Caco-2 (cell line): ENCODE results near the gene PIGQ. TPM values are rescaled to one million over a fixed set of nuclear protein-coding genes. Genes with fewer than 3 reads are reported as not detected.
A peak's percentile ranks its signal among the peaks of the same experiment; 100 is the strongest.

Experiments used
- BruUV-seq: library from RNA; stranded (reverse); fragments of 400-500 nt; replicated peaks from 2 replicates; lab custom pipeline; 2021; lab: Mats Ljungman, UMichigan
- CTCF ChIA-PET: fragments of 300-600 bp; sonication (Branson Sonifier 250); formaldehyde crosslinking; loops from one replicate; lab custom pipeline; 2022; ENCODE audit warnings: antibody characterized with exemption; lab: Charles Lee
- POLR2A ChIA-PET: fragments of 300-600 bp; sonication (Branson Sonifier 250); formaldehyde crosslinking; loops from one replicate; lab custom pipeline; 2022; ENCODE audit warnings: antibody characterized with exemption; lab: Charles Lee
- DNase-seq, 2 experiments: peaks; one replicate each; pipeline versions ENCODE4 v3.0.0 to v3.0.0-alpha.2; 2020 to 2022
- H3K27me3 ChIP-seq: replicated peaks from 2 replicates; pipeline ENCODE4 v1.6.0; 2011; ENCODE audit warnings: low read length; ENCODE audit not compliant: control insufficient read depth, insufficient read depth
- H3K36me3 ChIP-seq: 2 replicates; pipeline ENCODE4 v1.5.1; 2011; ENCODE audit warnings: low read length; ENCODE audit not compliant: control insufficient read depth, insufficient read depth
- H3K4me1 ChIP-seq: fragments of 250-450 bp; sonication (Bioruptor Pico); 2 replicates; pipeline ENCODE4 v1.5.1; 2020; ENCODE audit warnings: mild to moderate bottlenecking
- H3K4me3 ChIP-seq: 2 replicates; pipeline ENCODE4 v1.5.1; 2011; ENCODE audit warnings: low read depth, mild to moderate bottlenecking, control low read depth, low read length
- H3K9me3 ChIP-seq: fragments of 250-450 bp; sonication (Bioruptor Pico); 2 replicates; pipeline ENCODE4 v1.5.1; 2020; ENCODE audit warnings: mild to moderate bottlenecking, moderate library complexity
- H3K27ac Mint-ChIP-seq: one replicate; pipeline ENCODE4 v1.8.0; 2022; ENCODE audit warnings: mixed read lengths; ENCODE audit not compliant: unreplicated experiment
- H3K27me3 Mint-ChIP-seq: one replicate; pipeline ENCODE4 v1.8.0; 2022; ENCODE audit warnings: mixed read lengths; ENCODE audit not compliant: insufficient read depth, unreplicated experiment
- H3K36me3 Mint-ChIP-seq: one replicate; pipeline ENCODE4 v1.8.0; 2022; ENCODE audit warnings: mild to moderate bottlenecking, mixed read lengths; ENCODE audit not compliant: insufficient read depth, unreplicated experiment
- H3K4me1 Mint-ChIP-seq: one replicate; pipeline ENCODE4 v1.8.0; 2022; ENCODE audit warnings: low read depth, mixed read lengths; ENCODE audit not compliant: unreplicated experiment
- H3K4me3 Mint-ChIP-seq: one replicate; pipeline ENCODE4 v1.8.0; 2022; ENCODE audit warnings: mild to moderate bottlenecking, moderate library complexity, mixed read lengths; ENCODE audit not compliant: unreplicated experiment
- H3K9me3 Mint-ChIP-seq: one replicate; pipeline ENCODE4 v1.8.0; 2022; ENCODE audit warnings: mixed read lengths; ENCODE audit not compliant: unreplicated experiment
- intact Hi-C: fragments of 100-400 bp; cut with micrococcal nuclease; formaldehyde crosslinking; loops from one replicate; pipeline ENCODE4 v1.10.0; 2022; ENCODE audit not compliant: unreplicated experiment
- total RNA-seq: library from RNA; stranded (reverse); gene quantifications from 2 replicates; pipeline ENCODE4 v1.2.3, GENCODE V29; 2022
- TF ChIP-seq, protein P1 (sequence below), 2 experiments: fragments of 200-600 bp in 1 of 2; IDR thresholded peaks; 1 replicate in 1 of 2; 2 replicates in 1 of 2; pipeline versions ENCODE4 v1.5.1 to v1.8.0; 2011 to 2022; ENCODE audit warnings: antibody characterized with exemption in 1 of 2, control low read depth in 1 of 2, inconsistent platforms in 1 of 2, low read depth in 1 of 2, low read length in 1 of 2, mild to moderate bottlenecking in 1 of 2, moderate library complexity in 1 of 2; ENCODE audit not compliant: insufficient read depth in 1 of 2, severe bottlenecking in 1 of 2, unreplicated experiment in 1 of 2

The PIGQ gene
- total RNA-seq, 1 experiment from 2014 or later: 45.8 TPM

DNA sequence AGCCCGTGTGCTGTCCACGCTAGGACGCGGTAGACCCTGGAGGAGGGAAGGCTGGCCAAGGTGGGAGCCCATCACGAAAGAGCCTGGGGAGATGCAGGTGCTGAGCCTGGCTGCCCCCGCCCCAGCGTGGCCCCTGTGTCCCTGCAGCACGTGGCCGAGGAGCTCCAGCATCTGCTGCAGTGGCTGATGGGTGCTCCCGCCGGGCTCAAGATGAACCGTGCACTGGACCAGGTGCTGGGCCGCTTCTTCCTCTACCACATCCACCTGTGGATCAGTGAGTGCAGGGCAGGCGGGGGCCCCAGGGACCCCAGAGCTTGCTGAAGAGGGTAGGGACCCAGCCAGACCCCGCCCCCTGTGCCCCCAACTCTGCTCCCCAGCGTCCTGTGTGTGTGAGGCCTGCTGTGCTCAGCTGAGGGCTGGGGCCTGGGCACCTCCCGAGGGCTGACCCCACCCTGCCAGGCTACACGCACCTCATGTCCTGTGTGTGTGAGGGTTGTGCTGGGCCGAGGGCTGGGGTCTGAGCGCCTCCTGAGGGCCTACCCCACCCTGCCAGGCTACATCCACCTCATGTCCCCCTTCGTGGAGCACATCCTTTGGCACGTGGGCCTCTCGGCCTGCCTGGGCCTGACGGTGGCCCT lies 8.6 kb downstream of the PIGQ start:
- no peak overlapping the region for H3K27ac Mint-ChIP-seq
- Histone ChIP-seq H3K9me3 (no peaks in the 10 kb centered on the region), H3K27me3 (no peaks in the 10 kb centered on the region), H3K4me3 (no peak overlapping the region), H3K36me3 (no peaks in the 10 kb centered on the region; the same call in 1 of the 2 replicates), H3K4me1 (no peaks in the 10 kb centered on the region)
- H3K4me3 Mint-ChIP-seq: no peak overlapping the region
- DNase-seq: no peak
- ChIA-PET CTCF (no interaction called here), POLR2A (no interaction called here)
- H3K36me3 Mint-ChIP-seq: peaks cover 6% of the 10 kb centered on the region
- H3K4me1 Mint-ChIP-seq: no peaks in the 10 kb centered on the region
- H3K9me3 Mint-ChIP-seq: no peaks in the 10 kb centered on the region
- TF ChIP-seq, protein P1, sequence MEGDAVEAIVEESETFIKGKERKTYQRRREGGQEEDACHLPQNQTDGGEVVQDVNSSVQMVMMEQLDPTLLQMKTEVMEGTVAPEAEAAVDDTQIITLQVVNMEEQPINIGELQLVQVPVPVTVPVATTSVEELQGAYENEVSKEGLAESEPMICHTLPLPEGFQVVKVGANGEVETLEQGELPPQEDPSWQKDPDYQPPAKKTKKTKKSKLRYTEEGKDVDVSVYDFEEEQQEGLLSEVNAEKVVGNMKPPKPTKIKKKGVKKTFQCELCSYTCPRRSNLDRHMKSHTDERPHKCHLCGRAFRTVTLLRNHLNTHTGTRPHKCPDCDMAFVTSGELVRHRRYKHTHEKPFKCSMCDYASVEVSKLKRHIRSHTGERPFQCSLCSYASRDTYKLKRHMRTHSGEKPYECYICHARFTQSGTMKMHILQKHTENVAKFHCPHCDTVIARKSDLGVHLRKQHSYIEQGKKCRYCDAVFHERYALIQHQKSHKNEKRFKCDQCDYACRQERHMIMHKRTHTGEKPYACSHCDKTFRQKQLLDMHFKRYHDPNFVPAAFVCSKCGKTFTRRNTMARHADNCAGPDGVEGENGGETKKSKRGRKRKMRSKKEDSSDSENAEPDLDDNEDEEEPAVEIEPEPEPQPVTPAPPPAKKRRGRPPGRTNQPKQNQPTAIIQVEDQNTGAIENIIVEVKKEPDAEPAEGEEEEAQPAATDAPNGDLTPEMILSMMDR (IDR thresholded peaks at IDR 0.05; ENCODE audit: insufficient read depth in 1 of 2, low read depth in 1 of 2, low read length in 1 of 2, severe bottlenecking in 1 of 2, unreplicated experiment in 1 of 2): no peak
- H3K27me3 Mint-ChIP-seq: no peaks in the 10 kb centered on the region
- no TSS peak for BruUV-seq
- intact Hi-C loops: no loop called here

DNA sequence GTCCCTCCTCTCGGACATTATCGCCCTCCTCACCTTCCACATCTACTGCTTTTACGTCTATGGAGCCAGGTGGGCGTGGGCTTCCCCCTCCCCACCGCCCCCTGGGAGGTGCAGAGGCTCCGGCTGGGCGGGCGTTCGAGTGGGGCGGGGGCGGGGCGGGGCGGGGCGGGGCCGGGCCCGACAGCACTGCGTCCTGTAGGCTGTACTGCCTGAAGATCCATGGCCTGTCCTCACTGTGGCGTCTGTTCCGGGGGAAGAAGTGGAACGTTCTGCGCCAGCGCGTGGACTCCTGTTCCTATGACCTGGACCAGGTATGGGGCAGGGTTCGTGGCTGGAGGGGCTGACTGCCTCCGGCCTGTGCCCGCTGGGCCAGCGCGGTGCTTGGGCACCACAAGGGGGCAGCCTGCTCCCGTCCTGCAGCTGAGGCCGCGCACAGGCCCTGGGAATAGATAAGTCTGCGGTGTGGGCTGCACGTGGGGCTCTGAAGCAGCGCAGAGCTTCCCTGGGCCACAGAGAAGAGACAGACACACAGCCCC lies 9.2 kb downstream of the PIGQ start:
- Mint-ChIP-seq H3K4me1 (no peaks in the 10 kb centered on the region), H3K9me3 (no peaks in the 10 kb centered on the region), H3K36me3 (peaks cover 6% of the 10 kb centered on the region), H3K27me3 (no peaks in the 10 kb centered on the region), H3K27ac (no peak overlapping the region), H3K4me3 (no peak overlapping the region)
- POLR2A ChIA-PET: no interaction called here
- DNase-seq: peak in 1 of 2 experiments; percentile 49
- Histone ChIP-seq H3K4me3 (no peak overlapping the region), H3K9me3 (no peaks in the 10 kb centered on the region), H3K4me1 (no peaks in the 10 kb centered on the region), H3K36me3 (no peaks in the 10 kb centered on the region; the same call in 1 of the 2 replicates), H3K27me3 (no peaks in the 10 kb centered on the region)
- TF ChIP-seq, protein P1 (IDR thresholded peaks at IDR 0.05; ENCODE audit: insufficient read depth in 1 of 2, low read depth in 1 of 2, low read length in 1 of 2, severe bottlenecking in 1 of 2, unreplicated experiment in 1 of 2): peak; percentile 43 to 46
- no TSS peak for BruUV-seq
- intact Hi-C loops: no loop called here
- CTCF ChIA-PET: no interaction called here

DNA sequence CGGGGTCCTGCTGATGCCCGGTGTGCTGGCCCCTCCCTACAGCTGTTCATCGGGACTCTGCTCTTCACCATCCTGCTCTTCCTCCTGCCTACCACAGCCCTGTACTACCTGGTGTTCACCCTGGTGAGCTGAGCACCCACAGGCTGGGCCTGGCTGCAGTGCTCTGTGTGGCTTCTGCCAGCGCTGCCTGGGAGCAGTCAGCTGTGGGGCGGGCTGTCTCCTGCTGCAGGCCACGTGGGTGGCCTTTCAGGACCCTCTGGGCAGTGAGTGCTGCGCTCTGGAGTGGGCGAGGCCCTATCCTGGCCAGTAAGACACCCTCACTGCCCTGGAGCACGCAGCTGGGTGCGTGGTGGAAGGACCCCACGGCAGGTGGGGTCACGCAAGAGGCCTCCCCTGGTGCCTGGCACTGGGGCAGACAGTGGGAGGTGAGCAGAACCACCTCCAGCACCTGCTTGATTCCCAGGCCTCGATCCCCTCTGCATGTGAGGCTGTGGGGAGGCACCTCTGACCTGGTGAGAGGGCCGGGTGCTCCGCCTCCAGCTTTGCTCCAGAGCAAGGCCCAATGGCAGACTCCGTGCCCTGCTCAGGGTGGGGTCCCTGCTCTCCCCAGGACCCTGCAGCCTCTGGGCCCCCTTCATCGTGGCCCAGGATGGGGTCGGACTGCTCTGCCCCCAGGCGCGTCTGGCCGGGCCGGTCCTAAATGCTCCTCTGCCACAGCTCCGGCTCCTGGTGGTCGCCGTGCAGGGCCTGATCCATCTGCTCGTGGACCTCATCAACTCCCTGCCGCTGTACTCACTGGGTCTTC lies 10.6 kb downstream of the PIGQ start:
- Histone ChIP-seq H3K4me1 (no peaks in the 10 kb centered on the region), H3K4me3 (no peak overlapping the region), H3K36me3 (no peaks in the 10 kb centered on the region; the same call in 1 of the 2 replicates), H3K27me3 (no peaks in the 10 kb centered on the region), H3K9me3 (no peaks in the 10 kb centered on the region)
- H3K4me3 Mint-ChIP-seq: no peak overlapping the region
- H3K9me3 Mint-ChIP-seq: no peaks in the 10 kb centered on the region
- intact Hi-C loops: no loop called here
- no peaks in the 10 kb centered on the region for H3K4me1 Mint-ChIP-seq
- BruUV-seq: no TSS peak
- H3K36me3 Mint-ChIP-seq: peaks cover 8% of the 10 kb centered on the region
- ChIA-PET CTCF (no interaction called here), POLR2A (no interaction called here)
- DNase-seq: no peak
- no peaks in the 10 kb centered on the region for H3K27me3 Mint-ChIP-seq
- TF ChIP-seq, protein P1 (IDR thresholded peaks at IDR 0.05; ENCODE audit: insufficient read depth in 1 of 2, low read depth in 1 of 2, low read length in 1 of 2, severe bottlenecking in 1 of 2, unreplicated experiment in 1 of 2): no peak
- H3K27ac Mint-ChIP-seq: no peak overlapping the region
